K562 (cell line): ENCODE data around the gene SLC24A3. TPM values are rescaled to one million over a fixed set of nuclear protein-coding genes. Genes with fewer than 3 reads are reported as not detected.

Experiments
- ATAC-seq: fragments of 200-7000 bp; cut with Tn5 transposase; 3 replicates; pipeline ENCODE4 v1.9.1; 2020; ENCODE audit warnings: moderate library complexity
- BruUV-seq: library from RNA; stranded (reverse); fragments of 400-500 nt; replicated peaks from 2 replicates; lab custom pipeline; 2021; lab: Mats Ljungman, UMichigan
- CTCF ChIA-PET: fragments of 300-600 bp; formaldehyde crosslinking; extraction: SDS; loops from one replicate; lab custom pipeline; 2021; ENCODE audit warnings: low intra/inter-chr PET ratio; lab: Yijun Ruan, JAX
- POLR2A ChIA-PET: fragments of 300-600, 350-650 bp; sonication (Branson Sonifier 250); formaldehyde crosslinking; extraction: SDS; loops from one replicate; lab custom pipeline; 2021; ENCODE audit warnings: antibody characterized with exemption, inconsistent platforms; lab: Yijun Ruan, JAX
- DNase-seq, 4 experiments: peaks; one replicate each; pipeline versions ENCODE4 v3.0.0 to v3.0.0-alpha.2; 2011 to 2018; ENCODE audit warnings: low spot score in 3 of 4, mixed read lengths in 3 of 4; ENCODE audit errors: extremely low read depth in 1 of 4
- FAIRE-seq: peaks from 2 replicates; lab custom pipeline; 2011; peaks lifted over from hg19 to GRCh38; lab: Jason Lieb, UNC
- H2AFZ ChIP-seq: 2 replicates; pipeline ENCODE4 v1.6.0; 2011; ENCODE audit warnings: low read depth, low read length, control low read depth, inconsistent platforms
- H3K27ac ChIP-seq: fragments of 200-600 bp; 3 replicates; pipeline ENCODE4 v1.8.0; 2011; ENCODE audit warnings: low read depth, mild to moderate bottlenecking, control low read depth, inconsistent platforms, low read length, moderate library complexity, mixed read lengths; ENCODE audit errors: extremely low read depth
- H3K27me3 ChIP-seq, 2 experiments: fragments of 300-600 bp in 1 of 2; 2 replicates in 1 of 2; 3 replicates in 1 of 2; pipeline versions ENCODE4 v1.6.0 to v1.8.0; 2011; ENCODE audit warnings: inconsistent platforms in 2 of 2, low read length in 2 of 2, mild to moderate bottlenecking in 1 of 2, mixed read lengths in 1 of 2, moderate library complexity in 1 of 2; ENCODE audit not compliant: control insufficient read depth in 2 of 2, insufficient read depth in 2 of 2
- H3K36me3 ChIP-seq: fragments of 300-600 bp; 3 replicates; pipeline ENCODE4 v1.8.0; 2011; ENCODE audit warnings: mild to moderate bottlenecking, low read length, inconsistent platforms; ENCODE audit not compliant: control insufficient read depth, insufficient read depth
- H3K4me1 ChIP-seq, 2 experiments: fragments of 200-600 bp in 1 of 2; replicated peaks in 1 of 2; 2 replicates in 1 of 2; 3 replicates in 1 of 2; pipeline versions ENCODE4 v1.5.1 to v1.8.0; 2011; ENCODE audit warnings: inconsistent platforms in 2 of 2, low read length in 2 of 2, mild to moderate bottlenecking in 1 of 2, mixed read lengths in 1 of 2, moderate library complexity in 1 of 2; ENCODE audit not compliant: control insufficient read depth in 2 of 2, insufficient read depth in 2 of 2
- H3K4me2 ChIP-seq: 2 replicates; pipeline ENCODE4 v1.6.1; 2011; ENCODE audit warnings: low read length, control low read depth, inconsistent platforms, mixed read lengths; ENCODE audit not compliant: insufficient read depth
- H3K4me3 ChIP-seq: fragments of 200-600 bp; sonication (generic), shearing (Covaris generic); 2 replicates; pipeline ENCODE4 v1.5.1; 2016; ENCODE audit warnings: control low read depth, inconsistent platforms
- H3K79me2 ChIP-seq: fragments of 200-600 bp; 3 replicates; pipeline ENCODE4 v1.8.0; 2011; ENCODE audit warnings: low read length, inconsistent platforms; ENCODE audit not compliant: control insufficient read depth, insufficient read depth
- H3K9ac ChIP-seq, 2 experiments: 2 replicates each; pipeline versions ENCODE4 v1.6.0 to v1.6.1; 2011; ENCODE audit warnings: low read depth in 2 of 2, low read length in 2 of 2, control low read depth in 1 of 2, inconsistent platforms in 1 of 2, mild to moderate bottlenecking in 1 of 2, mixed read lengths in 1 of 2; ENCODE audit not compliant: insufficient read depth in 1 of 2
- H3K9me1 ChIP-seq: one replicate; pipeline ENCODE4 v1.6.0; 2011; ENCODE audit warnings: inconsistent platforms, mild to moderate bottlenecking, low read length, moderate library complexity; ENCODE audit not compliant: control insufficient read depth, insufficient read depth
- H3K9me3 ChIP-seq: replicated peaks from 2 replicates; pipeline ENCODE4 v1.5.1; 2011; ENCODE audit warnings: low read depth, low read length, inconsistent platforms; ENCODE audit not compliant: control insufficient read depth, insufficient read depth
- H4K20me1 ChIP-seq: replicated peaks from 2 replicates; pipeline ENCODE4 v1.6.1; 2011; ENCODE audit warnings: low read length, inconsistent platforms, mixed read lengths; ENCODE audit not compliant: control insufficient read depth, insufficient read depth
- CREB3L1 ChIP-seq: fragments of 450-650 bp; IDR thresholded peaks from 2 replicates; pipeline ENCODE4 v1.6.1; 2014; ENCODE audit warnings: low read depth, mild to moderate bottlenecking, moderate library complexity, borderline replicate concordance
- FOXP1 ChIP-seq: sonication (generic); formaldehyde crosslinking; IDR thresholded peaks from 2 replicates; pipeline ENCODE4 v1.8.0; 2022; ENCODE audit warnings: mild to moderate bottlenecking, missing genetic modification reagents
- KLF6 ChIP-seq: fragments of 250-450 bp; sonication (Bioruptor Pico); IDR thresholded peaks from 2 replicates; pipeline ENCODE4 v1.4.0; 2020; ENCODE audit warnings: mild to moderate bottlenecking, moderate library complexity, borderline replicate concordance
- POLR2B ChIP-seq: fragments of 450-650 bp; IDR thresholded peaks from 2 replicates; pipeline ENCODE4 v1.6.1; 2018; ENCODE audit warnings: low read depth; ENCODE audit not compliant: partially characterized antibody
- PURB ChIP-seq: sonication (generic); formaldehyde crosslinking; IDR thresholded peaks from 2 replicates; pipeline ENCODE4 v1.9.0; 2021; ENCODE audit warnings: low read depth, mild to moderate bottlenecking, missing genetic modification reagents
- RBM25 ChIP-seq: fragments of 200-400 bp; formaldehyde crosslinking; IDR thresholded peaks from 2 replicates; pipeline ENCODE4 v1.6.1; 2018; ENCODE audit warnings: low read length, low read depth, moderate library complexity; ENCODE audit not compliant: severe bottlenecking
- SAFB2 ChIP-seq: fragments of 200-400 bp; formaldehyde crosslinking; IDR thresholded peaks from 2 replicates; pipeline ENCODE4 v1.6.1; 2018; ENCODE audit warnings: borderline replicate concordance, low read length, low read depth, moderate library complexity; ENCODE audit not compliant: severe bottlenecking
- SRSF1 ChIP-seq: fragments of 200-400 bp; formaldehyde crosslinking; IDR thresholded peaks from 2 replicates; pipeline ENCODE4 v1.6.1; 2017; ENCODE audit warnings: mild to moderate bottlenecking, low read depth, low read length, moderate library complexity
- STAT5A ChIP-seq: IDR thresholded peaks from 2 replicates; pipeline ENCODE4 v1.6.1; 2012; ENCODE audit warnings: low read length, inconsistent platforms, borderline replicate concordance
- TCF7L2 ChIP-seq: fragments of 150-350 bp; IDR thresholded peaks from 2 replicates; pipeline ENCODE4 v1.6.1; 2016; ENCODE audit warnings: low read depth, mild to moderate bottlenecking, low read length, moderate library complexity
- TEAD2 ChIP-seq: fragments of 450-650 bp; IDR thresholded peaks from 2 replicates; pipeline ENCODE4 v1.6.1; 2016; ENCODE audit warnings: missing genetic modification characterization, control low read depth, missing compliant biosample characterization
- TEAD4 ChIP-seq, 2 experiments: sonication (generic) in 1 of 2; formaldehyde crosslinking in 1 of 2; IDR thresholded peaks; 2 replicates each; pipeline versions ENCODE4 v1.6.1 to v1.8.0; 2012 to 2022; ENCODE audit warnings: borderline replicate concordance in 1 of 2, inconsistent platforms in 1 of 2, low read length in 1 of 2, mild to moderate bottlenecking in 1 of 2, missing genetic modification reagents in 1 of 2
- ZKSCAN3 ChIP-seq: fragments of 250-450 bp; sonication (Bioruptor Pico); IDR thresholded peaks from 2 replicates; pipeline ENCODE4 v1.4.0; 2020
- ZNF143 ChIP-seq: sonication (generic); formaldehyde crosslinking; IDR thresholded peaks from 2 replicates; pipeline ENCODE4 v1.9.0; 2022; ENCODE audit warnings: mild to moderate bottlenecking, missing genetic modification reagents
- ZNF165 ChIP-seq: fragments of 250-450 bp; sonication (Bioruptor Pico); IDR thresholded peaks from 2 replicates; pipeline ENCODE4 v1.4.0; 2020; ENCODE audit warnings: borderline replicate concordance
- WGBS: fragments of 100-300 bp; shearing (Covaris generic); methylation state at CpG from one replicate; pipeline ENCODE4 v1.1.6; 2016; ENCODE audit warnings: low coverage, mixed read lengths; ENCODE audit not compliant: insufficient coverage; ENCODE audit errors: missing lambda C conversion rate; 5-methylcytosine and 5-hydroxymethylcytosine counted together
- in situ Hi-C: fragments of 300-500 bp; cut with MboI; formaldehyde crosslinking; loops from 4 replicates; pipeline ENCODE4 v1.15.0; 2018; ENCODE audit warnings: inconsistent platforms, mixed read lengths
- intact Hi-C: fragments of 100-400 bp; cut with micrococcal nuclease; formaldehyde crosslinking; loops from 2 replicates; pipeline ENCODE4 v1.14.2; 2022
- polyA plus RNA-seq, 8 experiments: library from polyadenylated mRNA; depleted of rRNA in 4 of 8; stranded (reverse) in 5 of 8; unstranded in 3 of 8; fragments of >200 nt; fragmentation: Nextera tagmentation in 2 of 8; fragmentation: Illumina TruSeq in 1 of 8; extraction: Ambion mirVana in 2 of 8; extraction: Trizol in 1 of 8; gene quantifications; 2 replicates each; pipeline versions ENCODE4 v1.2.1 to v1.2.3, GENCODE V29; 2011 to 2014; ENCODE audit warnings: inconsistent platforms in 1 of 8, missing spikeins in 1 of 8
- total RNA-seq, 7 experiments: library from RNA; depleted of rRNA in 6 of 7; stranded (reverse); fragments of >200 nt in 6 of 7; fragmentation: Illumina TruSeq in 2 of 7; extraction: Trizol in 2 of 7; gene quantifications; 2 replicates each; pipeline versions ENCODE4 v1.2.1 to v1.2.3, GENCODE V29; 2011 to 2021; ENCODE audit warnings: low replicate concordance in 1 of 7

Gene SLC24A3
- total and polyA plus RNA-seq, 9 of the 15 experiments (the other 6 are each of a cell fraction or from before 2014, with no cell fraction given), result not detected

DNA sequence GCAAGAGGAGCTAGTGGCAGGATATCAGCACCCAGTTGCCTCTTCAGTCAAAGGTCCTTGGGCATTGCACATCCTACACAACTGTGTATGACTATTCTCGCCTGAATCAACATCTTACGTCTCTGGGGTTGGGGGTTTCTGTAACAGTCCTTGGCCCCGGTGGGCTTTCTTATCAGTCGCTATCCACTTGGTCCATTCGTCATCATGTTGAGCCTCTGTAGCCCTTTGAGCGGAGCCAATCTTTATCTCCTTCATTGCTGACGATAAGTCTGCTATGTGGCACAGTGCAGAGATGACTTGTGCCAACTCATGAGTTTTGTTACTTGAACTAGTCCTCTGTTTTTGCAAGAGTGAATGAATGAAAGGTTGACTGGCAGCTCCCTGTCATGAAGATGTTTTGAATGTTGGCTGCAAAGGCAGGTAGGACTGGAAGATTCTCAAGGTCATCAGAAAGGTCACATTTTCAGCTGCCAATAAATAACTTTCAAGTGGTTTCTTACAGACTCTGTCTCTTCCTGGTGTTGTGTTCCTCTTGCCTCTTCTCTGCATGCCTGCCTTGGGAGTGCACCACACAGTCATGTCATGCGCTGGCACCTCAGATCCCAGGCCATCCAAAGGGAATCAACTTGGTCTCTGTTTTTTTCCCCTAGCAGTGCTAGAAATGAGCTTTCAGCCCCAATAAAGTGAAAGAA lies 238.9 kb downstream of the SLC24A3 start:
- Histone ChIP-seq H3K27me3 (no peaks in the 10 kb centered on the region), H3K79me2 (no peaks in the 10 kb centered on the region), H3K9me3 (no peaks in the 10 kb centered on the region), H3K36me3 (no peaks in the 10 kb centered on the region), H4K20me1 (no peaks in the 10 kb centered on the region), H3K4me2 (no peak overlapping the region), H3K4me1 (no peaks in the 10 kb centered on the region), H3K9ac (no peak overlapping the region), H3K9me1 (no peaks in the 10 kb centered on the region), H3K27ac (no peak overlapping the region), H3K4me3 (no peak overlapping the region), H2AFZ (no peak overlapping the region)
- CTCF ChIA-PET, result no interaction called here
- in situ Hi-C loops, result no loop called here
- DNase-seq (no peak), ATAC-seq (no peak), FAIRE-seq (no peak)
- intact Hi-C loops, result no loop called here
- WGBS, result 2% methylated on average over 7 of the region's 8 CpGs
- TF ChIP-seq TEAD2 (tag) (no peak), CREB3L1 (no peak), SAFB2 (no peak), PURB (CRISPR knock-in tag) (no peak), POLR2B (no peak), RBM25 (no peak), ZKSCAN3 (CRISPR knock-in tag) (no peak), KLF6 (no peak), TEAD4 (IDR thresholded peaks at IDR 0.05; ENCODE audit: low read length) (no peak), TEAD4 (CRISPR knock-in tag; IDR thresholded peaks at IDR 0.05; ENCODE audit: borderline replicate concordance) (no peak), TCF7L2 (no peak), ZNF143 (no peak), SRSF1 (no peak), STAT5A (no peak), ZNF165 (CRISPR knock-in tag) (no peak), FOXP1 (CRISPR knock-in tag) (no peak)
- no TSS peak for BruUV-seq
- POLR2A ChIA-PET, result no interaction called here
